ENCODE results near the gene MYRIP.

DNA sequence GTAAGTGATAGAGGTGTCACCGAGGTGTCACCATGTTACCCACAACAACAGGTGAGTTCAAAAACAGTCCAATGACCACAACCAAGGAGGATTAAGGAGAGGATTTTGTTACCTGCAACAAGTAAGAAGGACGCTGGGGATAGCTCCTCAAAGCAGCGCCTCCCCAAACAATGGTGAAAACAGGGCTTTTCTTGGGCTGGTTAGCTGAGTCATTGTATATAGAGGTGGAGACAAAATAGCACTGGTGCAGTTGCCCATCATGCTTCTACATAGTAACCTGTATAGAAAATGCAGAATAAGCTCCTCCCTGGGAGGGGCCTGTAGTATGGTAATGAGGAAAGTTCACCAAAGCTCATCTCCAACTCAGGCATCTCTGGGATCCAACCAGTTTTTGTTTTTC lies 383.2 kb downstream of the MYRIP start:
- TF ChIP-seq, protein P1, sequence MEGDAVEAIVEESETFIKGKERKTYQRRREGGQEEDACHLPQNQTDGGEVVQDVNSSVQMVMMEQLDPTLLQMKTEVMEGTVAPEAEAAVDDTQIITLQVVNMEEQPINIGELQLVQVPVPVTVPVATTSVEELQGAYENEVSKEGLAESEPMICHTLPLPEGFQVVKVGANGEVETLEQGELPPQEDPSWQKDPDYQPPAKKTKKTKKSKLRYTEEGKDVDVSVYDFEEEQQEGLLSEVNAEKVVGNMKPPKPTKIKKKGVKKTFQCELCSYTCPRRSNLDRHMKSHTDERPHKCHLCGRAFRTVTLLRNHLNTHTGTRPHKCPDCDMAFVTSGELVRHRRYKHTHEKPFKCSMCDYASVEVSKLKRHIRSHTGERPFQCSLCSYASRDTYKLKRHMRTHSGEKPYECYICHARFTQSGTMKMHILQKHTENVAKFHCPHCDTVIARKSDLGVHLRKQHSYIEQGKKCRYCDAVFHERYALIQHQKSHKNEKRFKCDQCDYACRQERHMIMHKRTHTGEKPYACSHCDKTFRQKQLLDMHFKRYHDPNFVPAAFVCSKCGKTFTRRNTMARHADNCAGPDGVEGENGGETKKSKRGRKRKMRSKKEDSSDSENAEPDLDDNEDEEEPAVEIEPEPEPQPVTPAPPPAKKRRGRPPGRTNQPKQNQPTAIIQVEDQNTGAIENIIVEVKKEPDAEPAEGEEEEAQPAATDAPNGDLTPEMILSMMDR (IDR thresholded peaks at IDR 0.05) = no peak
- no peak for TF ChIP-seq POLR2A (IDR thresholded peaks at IDR 0.05)
- no peak for TF ChIP-seq POLR2AphosphoS5 (IDR thresholded peaks at IDR 0.05)
- no peak for TF ChIP-seq EP300 (IDR thresholded peaks at IDR 0.05)
